Measurements from ENCODE around the gene AHCYL2. TPM values are rescaled to one million over a fixed set of nuclear protein-coding genes. Genes with fewer than 3 reads are reported as not detected.

Gene AHCYL2
- total RNA-seq, 1 experiment from 2014 or later: 25.6 TPM

GRCh38 chr7:129273936-129274335 lies 49.1 kb downstream of the AHCYL2 start (continued):
- TF ChIP-seq CTCF (IDR thresholded peaks at IDR 0.05): no peak

- H3K27me3 Mint-ChIP-seq (ENCODE audit: low read depth): no peaks in the 10 kb centered on the region
- DNase-seq (ENCODE audit: low spot score): no peak
- peaks cover 13% of the 10 kb centered on the region for H3K9me3 Mint-ChIP-seq
- ATAC-seq: no peak
- H3K36me3 Mint-ChIP-seq: peaks cover 18% of the 10 kb centered on the region
- TF ChIP-seq GRHL2 (CRISPR knock-in tag; IDR thresholded peaks at IDR 0.05; ENCODE audit: insufficient replicate concordance, severe bottlenecking): no peak
- TF ChIP-seq PRRX2 (CRISPR knock-in tag; IDR thresholded peaks at IDR 0.05): no peak
- no peak for TF ChIP-seq ZNF423 (CRISPR knock-in tag; IDR thresholded peaks at IDR 0.05)
- no peak for TF ChIP-seq ZBTB21 (CRISPR knock-in tag; IDR thresholded peaks at IDR 0.05; ENCODE audit: borderline replicate concordance)
- TF ChIP-seq STAT6 (CRISPR knock-in tag; conservative IDR thresholded peaks at IDR 0.05; ENCODE audit: low read depth): no peak
- no peak for TF ChIP-seq FOXP1 (CRISPR knock-in tag; IDR thresholded peaks at IDR 0.05; ENCODE audit: borderline replicate concordance)
- no peak for TF ChIP-seq ZNF121 (CRISPR knock-in tag; IDR thresholded peaks at IDR 0.05)
- no peak for TF ChIP-seq ERG (CRISPR knock-in tag; IDR thresholded peaks at IDR 0.05)
- no peak for TF ChIP-seq FOXK1 (CRISPR knock-in tag; IDR thresholded peaks at IDR 0.05)
- no peak for TF ChIP-seq TCF7 (CRISPR knock-in tag; IDR thresholded peaks at IDR 0.05; ENCODE audit: low read depth)
- no peak for TF ChIP-seq FOXP4 (CRISPR knock-in tag; IDR thresholded peaks at IDR 0.05)
- no peak for TF ChIP-seq GABPB1 (CRISPR knock-in tag; IDR thresholded peaks at IDR 0.05)
- TF ChIP-seq ETV6 (CRISPR knock-in tag; IDR thresholded peaks at IDR 0.05): no peak
- H3K4me3 Mint-ChIP-seq: no peak overlapping the region
- H3K4me1 Mint-ChIP-seq: peaks cover 25% of the 10 kb centered on the region
- ChIA-PET CTCF (no interaction called here), POLR2A (no interaction called here)
- no peak overlapping the region for H3K27ac Mint-ChIP-seq
These were observed 52.8 kb downstream of the AHCYL2 start for GRCh38 chr7:129277629-129278028.

- Mint-ChIP-seq H3K27ac (no peak overlapping the region), H3K9me3 (peaks cover 10% of the 10 kb centered on the region), H3K27me3 (ENCODE audit: low read depth) (no peaks in the 10 kb centered on the region), H3K36me3 (peaks cover 14% of the 10 kb centered on the region), H3K4me1 (peaks cover 30% of the 10 kb centered on the region), H3K4me3 (no peak overlapping the region)
- CTCF ChIA-PET: interaction anchor here (0.6 to 1.3 kb wide), 5 partner anchors 20 to 737 kb away, joined by 3 to 6 read pairs (median 3); partner anchors contain the start of gene AHCYL2
- no peak for DNase-seq (ENCODE audit: low spot score)
- no peak for ATAC-seq
- POLR2A ChIA-PET: interaction anchor here (0.6 to 0.7 kb wide), 2 partner anchors 35 to 959 kb away, joined by 3 to 11 read pairs; no protein-coding TSS in a partner anchor
- no peak for TF ChIP-seq GTF2I (CRISPR knock-in tag; conservative IDR thresholded peaks at IDR 0.05)
- TF ChIP-seq MXD4 (CRISPR knock-in tag; IDR thresholded peaks at IDR 0.05; ENCODE audit: borderline replicate concordance): no peak
- TF ChIP-seq ERG (CRISPR knock-in tag; IDR thresholded peaks at IDR 0.05): no peak
- TF ChIP-seq GRHL2 (CRISPR knock-in tag; IDR thresholded peaks at IDR 0.05; ENCODE audit: insufficient replicate concordance, severe bottlenecking): no peak
- no peak for TF ChIP-seq CREM (CRISPR knock-in tag; IDR thresholded peaks at IDR 0.05)
- TF ChIP-seq ZNF121 (CRISPR knock-in tag; IDR thresholded peaks at IDR 0.05): no peak
- TF ChIP-seq JAZF1 (CRISPR knock-in tag; IDR thresholded peaks at IDR 0.05): no peak
- no peak for TF ChIP-seq ELF4 (CRISPR knock-in tag; IDR thresholded peaks at IDR 0.05; ENCODE audit: low read depth)
- no peak for TF ChIP-seq ZNF219 (CRISPR knock-in tag; IDR thresholded peaks at IDR 0.05; ENCODE audit: borderline replicate concordance)
- TF ChIP-seq MAX (CRISPR knock-in tag; IDR thresholded peaks at IDR 0.05): no peak
- no peak for TF ChIP-seq ATF3 (CRISPR knock-in tag; conservative IDR thresholded peaks at IDR 0.05)
- TF ChIP-seq IRF1 (CRISPR knock-in tag; IDR thresholded peaks at IDR 0.05): no peak
These were observed 53.9 kb downstream of the AHCYL2 start for GRCh38 chr7:129278688-129279087.
